ENCODE results near the gene JDP2.

The JDP2 gene

GRCh38 chr14:75514673-75515628 lies 87.1 kb downstream of the JDP2 start:
- DNase-seq (ENCODE audit: low spot score) = no peak

GRCh38 chr14:75515629-75515996 lies 87.8 kb downstream of the JDP2 start:
- no peak for DNase-seq (ENCODE audit: low spot score)

GRCh38 chr14:75518625-75519024 lies 90.8 kb downstream of the JDP2 start:
- no peak for DNase-seq (ENCODE audit: low spot score)

GRCh38 chr14:75519394-75519793 lies 91.6 kb downstream of the JDP2 start:
- no peak for DNase-seq (ENCODE audit: low spot score)

- DNase-seq (ENCODE audit: low spot score) = no peak
Observed at GRCh38 chr14:75519826-75520728, 92.3 kb downstream of the JDP2 start.

GRCh38 chr14:75520852-75521251 lies 93.0 kb downstream of the JDP2 start:
- DNase-seq (ENCODE audit: low spot score) = no peak

GRCh38 chr14:75521415-75522199 lies 93.8 kb downstream of the JDP2 start:
- DNase-seq (ENCODE audit: low spot score) = no peak

- DNase-seq (ENCODE audit: low spot score) = no peak
Observed at GRCh38 chr14:75522224-75522982, 94.6 kb downstream of the JDP2 start, which contains the start of gene BATF. Gene BATF (plus strand): TSS chr14:75522469. CDS start chr14:75522683, 214 bp downstream.

GRCh38 chr14:75522983-75523318 lies 95.1 kb downstream of the JDP2 start:
- no peak for DNase-seq (ENCODE audit: low spot score)

Data from SK-N-DZ (cell line).